Motor neuron (in vitro differentiated cells): Measurements from ENCODE around the gene SYT2. TPM values are rescaled to one million over a fixed set of nuclear protein-coding genes. Genes with fewer than 3 reads are reported as not detected.
A peak's percentile ranks its signal among the peaks of the same experiment; 100 is the strongest.
"Not testable (repeated sequence)": the region's sequence is repeated elsewhere in the genome, so short reads cannot be mapped to it uniquely, and the experiment has no call there.

Experiments
- ATAC-seq, 8 experiments: fragments of 200-7000 bp; cut with Tn5 transposase; replicated peaks in 6 of 8; 2 replicates each; pipeline ENCODE4 v1.8.0; 2021; ENCODE audit warnings: mild to moderate bottlenecking in 8 of 8, moderate library complexity in 8 of 8
- H3K27ac ChIP-seq, 2 donors: fragments of 250-450 bp; sonication (Bioruptor Pico); 2 replicates each; pipeline ENCODE4 v1.9.0; 2021; ENCODE audit warnings: antibody characterized with exemption in 2 of 2, mild to moderate bottlenecking in 2 of 2, moderate library complexity in 1 of 2
- H3K4me1 ChIP-seq, 2 donors: fragments of 250-450 bp; sonication (Bioruptor Pico); replicated peaks in 1 of 2; 2 replicates each; pipeline ENCODE4 v1.6.1; 2021; ENCODE audit warnings: antibody characterized with exemption in 2 of 2, mild to moderate bottlenecking in 2 of 2, moderate library complexity in 1 of 2
- H3K4me3 ChIP-seq, 5 donors: fragments of 250-450 bp; sonication (Bioruptor Pico); 2 replicates each; pipeline ENCODE4 v1.9.0; 2021; ENCODE audit warnings: antibody characterized with exemption in 5 of 5, mild to moderate bottlenecking in 5 of 5, moderate library complexity in 4 of 5
- WGBS, 10 experiments: fragments of 450-650 bp; shearing (Covaris generic); methylation state at CpG; one replicate each; pipeline ENCODE4 v1.0.0; 2022; 5-methylcytosine and 5-hydroxymethylcytosine counted together
- in situ Hi-C, 9 experiments: fragments of 400-800 bp; cut with MboI; loops; one replicate each; pipeline ENCODE4 v1.15.0; 2021; ENCODE audit warnings: low sequenced_read_pairs in 9 of 9, low pct_unique_long_range_greater_than_20kb in 2 of 9; ENCODE audit not compliant: unreplicated experiment in 9 of 9
- total RNA-seq, 8 experiments: library from RNA; unstranded; fragments of 300-600 nt; gene quantifications; 2 replicates each; pipeline versions ENCODE4 v1.2.3 to v1.2.4, GENCODE V29; 2022

Gene SYT2
- total RNA-seq, 8 experiments from 2014 or later: 0.29 to 23.5 (median 5.5) TPM

DNA sequence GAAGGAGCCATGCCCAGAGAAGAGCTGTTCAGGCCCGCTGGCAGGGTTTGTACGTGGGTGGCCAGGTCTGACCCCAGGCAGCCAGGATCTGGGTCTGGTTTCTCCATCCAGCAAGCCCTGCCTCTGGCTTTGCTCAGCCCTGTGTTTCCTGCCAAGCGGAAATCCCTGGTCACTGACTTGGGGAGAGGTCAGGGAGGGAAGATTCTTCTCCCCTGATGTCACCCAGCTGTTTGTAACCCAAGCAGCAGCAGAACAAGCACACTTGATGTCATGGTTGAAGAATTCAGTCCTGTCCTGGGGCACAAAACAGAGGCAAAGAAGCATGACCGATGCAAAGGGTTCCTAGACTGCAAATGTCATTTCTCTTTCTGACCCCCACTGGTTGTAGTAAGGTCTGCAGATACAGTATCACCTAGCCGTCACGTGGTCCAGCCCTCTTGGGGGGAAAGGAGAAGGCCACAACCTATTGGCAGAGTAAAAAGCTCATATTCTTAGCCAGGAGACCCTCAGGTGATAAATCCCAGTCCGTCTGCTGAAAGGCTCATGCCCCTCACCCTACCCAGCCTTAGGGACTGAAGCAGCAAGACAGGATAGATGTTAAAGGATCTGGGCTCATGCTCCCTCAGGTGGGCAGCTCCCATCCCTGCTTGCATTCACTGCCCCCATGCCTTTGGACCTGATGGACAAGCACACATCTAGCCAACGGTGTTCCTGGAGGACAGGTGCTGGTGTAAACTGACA is 120.9 kb downstream of the SYT2 start:
- in situ Hi-C loops: loop anchor here in 2 of 9 experiments (25.0 kb wide), 2 partner anchors 102 to 252 kb away; partner anchors contain the start of genes PPP1R12B (in 1 of the 2) and UBE2T (in 1 of the 2)
- Histone ChIP-seq H3K4me3 (no peak overlapping the region), H3K27ac (no peak overlapping the region), H3K4me1 (peaks cover 29 to 36% of the 10 kb centered on the region in 2 donors)
- 33 to 100% (median 72%) methylated on average over 1 to 8 of the region's 8 CpGs; no CpG with 5 or more reads in 3 of the 10 experiments for WGBS, 10 experiments
- peak; percentile 53 to 93 (median 64) for ATAC-seq

DNA sequence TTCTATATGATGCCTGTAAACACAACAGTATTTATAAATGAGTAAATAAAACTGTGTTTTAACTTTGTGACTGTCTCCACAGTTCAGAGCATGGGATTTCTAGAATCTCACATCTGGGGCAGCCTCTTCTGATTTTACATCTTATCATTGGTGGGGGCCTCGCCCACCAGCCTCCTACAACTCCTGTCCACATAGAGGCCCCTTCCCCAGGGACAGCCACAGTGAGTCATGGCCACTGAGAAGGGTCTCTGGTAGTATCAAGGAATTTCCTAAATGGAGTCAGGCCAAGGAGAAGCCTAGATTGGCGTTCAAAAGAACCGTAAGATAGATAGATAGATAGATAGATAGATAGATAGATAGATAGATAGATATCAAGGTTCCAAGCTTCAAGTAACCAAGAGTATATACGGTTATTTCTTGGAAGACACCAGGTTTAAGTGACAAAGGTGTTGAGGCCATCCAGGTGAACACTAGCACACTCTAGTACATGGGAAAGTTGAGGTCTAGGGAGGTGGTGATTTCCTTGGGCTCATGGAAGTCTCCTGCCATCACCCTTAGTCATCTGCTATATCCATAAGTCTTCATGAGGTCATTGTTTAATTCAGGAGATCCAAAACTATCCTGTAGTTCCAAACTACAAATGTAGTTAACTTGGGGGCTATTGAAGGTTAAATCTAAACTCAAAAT is 121.6 kb downstream of the SYT2 start:
- H3K4me3 ChIP-seq: no peak overlapping the region
- in situ Hi-C loops: loop anchor here in 2 of 9 experiments (25.0 kb wide), 2 partner anchors 101 to 251 kb away; partner anchors contain the start of genes PPP1R12B (in 1 of the 2) and UBE2T (in 1 of the 2)
- H3K4me1 ChIP-seq: peaks cover 29 to 36% of the 10 kb centered on the region in 2 donors
- no peak overlapping the region for H3K27ac ChIP-seq
- ATAC-seq: peak in 3 of 8 experiments; percentile 4 to 45 (median 21)
- 66 to 100% (median 92%) methylated on average over 1 to 4 of the region's 4 CpGs; no CpG with 5 or more reads in 1 of the 10 experiments for WGBS, 10 experiments

DNA sequence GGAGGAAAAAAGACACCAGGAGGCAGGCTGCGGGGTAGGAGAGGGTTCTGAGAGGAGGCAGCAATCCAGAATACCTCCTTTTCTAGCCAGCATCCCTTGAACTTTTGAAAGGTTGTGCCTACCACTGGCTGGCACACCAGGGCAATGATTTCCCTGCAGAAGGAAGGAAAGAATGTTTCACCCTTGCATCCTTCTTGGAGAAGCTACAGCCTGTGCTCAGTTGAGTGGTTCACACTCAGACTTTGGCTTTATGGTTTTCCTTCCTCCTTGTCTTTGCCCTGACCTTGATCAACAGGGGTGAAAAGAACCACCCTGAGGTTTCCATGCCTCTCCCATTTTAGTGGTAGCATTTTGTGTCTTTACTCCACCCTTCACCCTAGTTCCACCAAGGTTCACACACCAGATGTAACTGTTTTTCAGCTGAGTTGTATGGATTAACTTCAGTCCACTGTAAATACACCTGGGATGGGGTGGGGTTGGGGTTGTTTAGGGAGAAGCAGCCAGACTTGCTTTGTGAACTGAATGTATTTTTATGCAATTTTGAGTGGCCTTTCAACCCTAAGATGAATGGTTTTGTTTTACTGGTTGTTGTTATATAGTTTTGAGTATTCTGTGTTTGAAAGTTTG is 122.3 kb downstream of the SYT2 start:
- Histone ChIP-seq H3K27ac (peak overlapping the region; percentile 8 to 39), H3K4me1 (peaks cover 29 to 36% of the 10 kb centered on the region in 2 donors), H3K4me3 (no peak overlapping the region)
- ATAC-seq: peak in 2 of 8 experiments; percentile 13 to 21
- in situ Hi-C loops: loop anchor here in 2 of 9 experiments (25.0 kb wide), 2 partner anchors 101 to 251 kb away; partner anchors contain the start of genes PPP1R12B (in 1 of the 2) and UBE2T (in 1 of the 2)
- WGBS, 10 experiments: 0 to 100% (median 29%) methylated on average over 1 of the region's 1 CpG; no CpG with 5 or more reads in 5 of the 10 experiments

DNA sequence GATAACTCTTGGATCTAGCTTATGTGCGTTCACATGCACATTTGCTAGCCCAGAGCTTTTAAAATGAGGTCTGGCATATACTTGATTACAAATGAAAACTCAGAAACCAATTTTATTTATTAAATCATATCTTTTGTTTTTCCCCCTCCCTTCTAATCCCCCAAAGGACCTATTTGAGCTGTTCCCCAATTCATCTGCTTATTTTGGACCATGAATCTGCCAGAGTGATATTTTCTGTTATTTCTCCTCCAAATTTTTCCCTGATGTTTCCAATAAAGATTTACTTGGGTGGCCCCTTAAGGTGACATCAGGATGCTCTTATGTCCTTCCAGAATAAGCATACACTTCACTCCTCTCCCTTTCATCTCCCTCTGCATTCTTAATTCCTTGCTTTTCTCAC is 123.4 kb downstream of the SYT2 start:
- H3K4me3 ChIP-seq: no peak overlapping the region
- in situ Hi-C loops: loop anchor here in 2 of 9 experiments (25.0 kb wide), 2 partner anchors 100 to 250 kb away; partner anchors contain the start of genes PPP1R12B (in 1 of the 2) and UBE2T (in 1 of the 2)
- H3K4me1 ChIP-seq: peaks cover 29 to 36% of the 10 kb centered on the region in 2 donors
- peak overlapping the region; percentile 8 to 39 for H3K27ac ChIP-seq
- 38 to 100% (median 90%) methylated on average over 1 of the region's 1 CpG; no CpG with 5 or more reads in 2 of the 10 experiments for WGBS, 10 experiments
- ATAC-seq: no peak

DNA sequence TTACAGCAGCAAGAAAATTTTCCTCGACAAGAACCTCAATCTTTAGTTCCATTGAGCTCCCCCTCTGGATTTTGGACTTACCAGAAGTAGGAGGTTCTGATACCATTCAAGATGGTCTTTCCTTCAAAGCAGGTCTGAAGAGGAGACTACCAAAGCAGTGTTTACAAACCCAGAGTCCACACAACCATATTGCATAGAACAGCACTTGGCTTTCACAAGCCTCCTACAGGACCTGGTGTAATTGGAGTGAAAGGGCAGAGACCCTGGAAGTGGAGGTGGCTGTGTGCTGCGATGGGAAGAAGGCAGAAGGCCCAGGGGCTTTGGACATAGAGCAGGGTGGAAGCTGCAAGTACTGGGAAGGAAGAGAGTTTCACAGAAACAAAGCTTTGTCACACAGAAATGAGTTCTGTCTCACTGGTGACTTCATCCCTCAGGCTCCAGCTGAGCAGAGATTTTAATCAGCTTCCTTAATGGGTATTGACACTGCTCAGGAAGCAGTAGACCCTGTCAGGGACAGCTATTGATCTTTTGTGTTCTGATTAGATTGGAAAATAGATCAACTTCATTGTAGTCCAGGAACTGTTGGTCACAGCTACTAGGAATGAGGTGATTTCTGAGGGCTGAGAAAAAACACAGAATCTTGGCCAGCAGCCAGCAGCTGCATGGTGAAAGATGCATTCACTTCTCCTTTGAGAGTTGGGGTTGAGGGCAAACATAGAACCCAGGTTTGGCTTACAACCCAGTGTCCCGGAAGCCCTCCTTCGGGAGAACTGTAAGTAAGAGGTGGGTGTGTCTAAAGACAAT is 124.0 kb downstream of the SYT2 start:
- peak in 5 of 8 experiments; percentile 81 to 91 (median 83) for ATAC-seq
- H3K27ac ChIP-seq: peak overlapping the region; percentile 61 to 76
- no peak overlapping the region for H3K4me3 ChIP-seq
- in situ Hi-C loops: loop anchor here in 2 of 9 experiments (25.0 kb wide), 2 partner anchors 99 to 249 kb away; partner anchors contain the start of genes PPP1R12B (in 1 of the 2) and UBE2T (in 1 of the 2)
- peaks cover 25 to 31% of the 10 kb centered on the region in 2 donors for H3K4me1 ChIP-seq
- 38 to 82% (median 72%) methylated on average over 2 to 4 of the region's 4 CpGs; no CpG with 5 or more reads in 3 of the 10 experiments for WGBS, 10 experiments

DNA sequence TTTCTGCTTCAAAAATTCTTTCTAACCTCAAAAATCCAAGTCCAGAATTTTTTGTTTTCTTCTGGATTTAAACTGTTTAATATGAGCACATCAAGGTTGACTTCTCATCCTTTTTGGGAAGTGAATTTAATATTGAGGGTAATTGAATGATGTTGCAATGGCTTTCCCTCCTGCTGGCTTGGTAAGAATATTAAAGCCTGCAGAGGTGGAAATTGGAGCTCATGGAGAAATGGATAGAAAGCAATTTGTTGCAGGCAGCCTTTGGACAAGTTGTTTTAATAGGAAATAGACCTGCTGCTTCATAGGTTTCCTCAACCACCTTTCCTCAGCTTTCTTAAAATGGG is 124.7 kb downstream of the SYT2 start:
- H3K4me3 ChIP-seq: no peak overlapping the region
- H3K4me1 ChIP-seq: peaks cover 25 to 31% of the 10 kb centered on the region in 2 donors
- peak overlapping the region; percentile 61 to 76 for H3K27ac ChIP-seq
- in situ Hi-C loops: loop anchor here in 2 of 9 experiments (25.0 kb wide), 2 partner anchors 98 to 248 kb away; partner anchors contain the start of genes PPP1R12B (in 1 of the 2) and UBE2T (in 1 of the 2)
- ATAC-seq: no peak

DNA sequence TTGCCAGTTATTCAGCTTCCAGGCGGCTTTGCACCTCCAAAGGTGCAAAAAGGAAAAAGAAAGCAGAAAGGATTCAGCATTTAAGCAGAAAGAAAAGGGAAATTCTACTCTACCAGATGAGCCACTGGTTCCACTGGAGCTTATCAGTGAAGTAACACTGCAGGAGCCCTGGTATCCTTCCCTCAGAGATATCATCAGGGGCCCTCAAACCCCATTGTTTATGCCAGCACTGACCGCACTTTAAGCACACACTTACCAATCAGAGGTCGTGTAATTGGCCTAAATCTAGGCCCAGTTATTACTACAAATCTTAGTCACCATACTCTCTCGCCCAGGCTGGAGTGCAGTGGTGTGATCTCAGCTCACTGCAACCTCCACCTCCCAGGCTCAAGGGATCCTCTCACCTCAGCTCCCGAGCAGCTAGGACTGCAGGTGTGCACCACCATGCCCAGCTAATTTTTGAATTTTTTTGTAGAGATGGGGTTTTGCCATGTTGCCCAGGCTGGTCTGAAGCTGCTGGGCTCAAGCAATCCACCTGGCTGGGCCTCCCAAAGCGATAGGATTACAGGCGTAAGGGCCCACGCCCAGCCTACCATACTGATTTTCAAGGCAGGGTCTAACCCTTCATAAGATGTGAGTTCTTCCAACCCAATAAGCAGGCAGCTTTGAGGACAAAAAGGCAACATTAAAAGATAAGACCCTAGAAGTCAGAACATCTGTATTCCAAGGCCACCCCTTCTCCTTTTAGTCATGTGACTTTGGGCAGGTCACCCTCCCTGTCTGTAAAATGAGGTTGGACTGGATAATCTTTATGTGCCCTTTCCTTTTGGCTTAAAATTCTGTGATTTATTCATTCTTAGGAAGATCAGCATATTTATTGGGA is 125.3 kb downstream of the SYT2 start:
- in situ Hi-C loops: loop anchor here in 2 of 9 experiments (25.0 kb wide), 2 partner anchors 98 to 248 kb away; partner anchors contain the start of genes PPP1R12B (in 1 of the 2) and UBE2T (in 1 of the 2)
- WGBS, 10 experiments: 75 to 100% (median 93%) methylated on average over 1 to 8 of the region's 8 CpGs; no CpG with 5 or more reads in 1 of the 10 experiments
- H3K4me1 ChIP-seq: peaks cover 25 to 31% of the 10 kb centered on the region in 2 donors
- no peak overlapping the region for H3K4me3 ChIP-seq
- ATAC-seq: no peak
- H3K27ac ChIP-seq: peak overlapping the region in 1 of 2 donors; percentile 9

DNA sequence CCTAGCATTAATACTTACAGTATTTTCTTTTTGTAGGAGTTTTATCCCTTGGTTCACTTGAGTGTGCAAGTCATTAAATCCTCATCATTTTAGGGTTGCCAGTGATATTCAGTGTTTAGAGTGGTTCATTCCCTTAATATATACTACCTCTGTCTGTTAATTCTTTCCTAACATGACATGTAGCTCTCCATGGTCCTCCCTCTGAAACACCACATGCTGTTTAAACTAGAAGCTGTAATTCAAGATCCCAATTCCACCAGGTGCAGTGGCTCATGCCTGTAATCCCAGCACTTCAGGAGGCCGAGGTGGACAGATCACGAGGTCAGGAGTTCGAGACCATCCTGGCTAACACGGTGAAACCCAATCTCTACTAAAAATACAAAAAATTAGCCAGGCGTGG is 127.9 kb downstream of the SYT2 start:
- not testable (repeated sequence) for ATAC-seq

DNA sequence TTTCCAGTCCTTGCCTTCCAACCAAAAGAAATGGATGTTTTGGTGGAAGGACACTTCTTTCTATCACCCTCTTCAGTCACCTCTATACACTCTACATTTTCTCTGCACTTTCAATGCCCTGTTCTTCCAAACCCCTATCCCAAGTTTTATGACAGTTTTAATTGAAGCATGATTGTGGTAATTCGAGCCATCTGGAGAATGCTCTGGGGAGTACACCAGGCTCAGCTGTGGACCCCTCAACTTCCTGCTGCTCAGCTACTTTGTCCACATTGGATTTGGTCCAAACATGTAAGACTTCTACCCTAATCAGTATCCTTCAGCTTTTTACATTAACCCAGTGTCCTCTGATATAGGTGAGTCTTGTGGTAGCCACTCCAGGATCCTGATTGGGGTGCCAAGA is 129.6 kb downstream of the SYT2 start:
- WGBS, 10 experiments: 0 to 100% (median 73%) methylated on average over 1 of the region's 1 CpG; no CpG with 5 or more reads in 4 of the 10 experiments
- no peak overlapping the region for H3K27ac ChIP-seq
- in situ Hi-C loops: loop anchor here in 2 of 9 experiments (25.0 kb wide), 2 partner anchors 93 to 243 kb away; partner anchors contain the start of genes PPP1R12B (in 1 of the 2) and UBE2T (in 1 of the 2)

More for the DNA sequence above, 127.9 kb downstream of the SYT2 start:
- peaks cover 27 to 32% of the 10 kb centered on the region in 2 donors for H3K4me1 ChIP-seq
- 85 to 97% (median 95%) methylated on average over 4 to 5 of the region's 5 CpGs; no CpG with 5 or more reads in 7 of the 10 experiments for WGBS, 10 experiments
- not testable (repeated sequence) for H3K4me3 ChIP-seq, H3K27ac ChIP-seq
- in situ Hi-C loops: loop anchor here in 2 of 9 experiments (25.0 kb wide), 2 partner anchors 95 to 245 kb away; partner anchors contain the start of genes PPP1R12B (in 1 of the 2) and UBE2T (in 1 of the 2)

DNA sequence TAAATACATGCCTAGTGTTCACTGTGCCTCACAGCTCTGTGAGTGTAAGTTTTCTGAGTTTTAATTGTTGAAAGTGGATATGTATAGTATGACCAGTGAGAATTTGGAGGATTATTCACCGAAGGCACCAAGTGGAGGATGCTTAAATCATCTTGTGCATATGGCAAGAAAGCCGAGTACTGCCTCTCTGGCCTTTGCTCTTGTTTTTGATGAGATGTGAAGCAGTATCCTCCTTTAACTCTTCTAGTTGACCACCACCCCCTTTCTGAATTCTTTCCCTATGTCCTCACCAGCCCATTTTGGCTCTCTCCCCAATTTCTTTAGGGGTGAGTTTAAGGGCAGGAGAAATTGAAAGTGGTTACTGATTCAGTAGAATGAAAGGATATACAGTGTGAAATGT is 130.4 kb downstream of the SYT2 start:
- Histone ChIP-seq H3K27ac (no peak overlapping the region), H3K4me3 (no peak overlapping the region), H3K4me1 (peaks cover 14 to 18% of the 10 kb centered on the region in 2 donors)
- in situ Hi-C loops: loop anchor here in 2 of 9 experiments (25.0 kb wide), 2 partner anchors 93 to 243 kb away; partner anchors contain the start of genes PPP1R12B (in 1 of the 2) and UBE2T (in 1 of the 2)
- 0 to 100% (median 90%) methylated on average over 1 to 2 of the region's 2 CpGs; no CpG with 5 or more reads in 2 of the 10 experiments for WGBS, 10 experiments
- peak in 2 of 8 experiments; percentile 13 to 28 for ATAC-seq

More for the DNA sequence above, 129.6 kb downstream of the SYT2 start:
- no peak for ATAC-seq
- Histone ChIP-seq H3K4me3 (no peak overlapping the region), H3K4me1 (peaks cover 14 to 22% of the 10 kb centered on the region in 2 donors)
